Panc1 (cell line): ENCODE results near the gene TMEM266. TPM values are rescaled to one million over a fixed set of nuclear protein-coding genes. Genes with fewer than 3 reads are reported as not detected.

ENCODE experiments used
- ATAC-seq: fragments of 200-7000 bp; cut with Tn5 transposase; 2 replicates; pipeline ENCODE4 v1.9.1; 2020; ENCODE audit warnings: mild to moderate bottlenecking, moderate library complexity
- BruUV-seq: library from RNA; stranded (reverse); fragments of 400-500 nt; replicated peaks from 2 replicates; lab custom pipeline; 2021; lab: Mats Ljungman, UMichigan
- CTCF ChIA-PET: fragments of 300-600 bp; sonication (Branson Sonifier 250); formaldehyde crosslinking; loops from one replicate; lab custom pipeline; 2022; ENCODE audit warnings: antibody characterized with exemption; lab: Charles Lee
- POLR2A ChIA-PET: fragments of 300-600 bp; sonication (Branson Sonifier 250); formaldehyde crosslinking; loops from one replicate; lab custom pipeline; 2022; ENCODE audit warnings: antibody characterized with exemption; lab: Charles Lee
- DNase-seq: peaks from one replicate; pipeline ENCODE4 v3.0.0-alpha.2; 2010; ENCODE audit warnings: low read depth, low spot score
- H3K27ac ChIP-seq: 2 replicates; pipeline ENCODE4 v1.5.1; 2011; ENCODE audit warnings: mild to moderate bottlenecking, low read length, inconsistent platforms
- H3K27me3 ChIP-seq: fragments of 200-500 bp; sonication (Bioruptor generic); 2 replicates; pipeline ENCODE4 v1.6.0; 2014; ENCODE audit warnings: low read length, inconsistent platforms; ENCODE audit not compliant: control insufficient read depth, insufficient read depth
- H3K36me3 ChIP-seq: fragments of 200-500 bp; sonication (Bioruptor generic); 2 replicates; pipeline ENCODE4 v1.5.1; 2014; ENCODE audit warnings: inconsistent platforms, mild to moderate bottlenecking, low read length, moderate library complexity; ENCODE audit not compliant: control insufficient read depth, insufficient read depth
- H3K4me1 ChIP-seq: 2 replicates; pipeline ENCODE4 v1.5.1; 2011; ENCODE audit warnings: inconsistent platforms, mild to moderate bottlenecking, low read length, moderate library complexity; ENCODE audit not compliant: control insufficient read depth, insufficient read depth
- H3K4me3 ChIP-seq, 2 experiments: 2 replicates each; pipeline ENCODE4 v1.5.1; 2011 to 2012; ENCODE audit warnings: low read depth in 2 of 2, low read length in 2 of 2, mild to moderate bottlenecking in 2 of 2, inconsistent platforms in 1 of 2, moderate library complexity in 1 of 2
- H3K9me3 ChIP-seq: fragments of 200-500 bp; sonication (Bioruptor generic); 2 replicates; pipeline ENCODE4 v1.5.1; 2014; ENCODE audit warnings: low read depth, mild to moderate bottlenecking, inconsistent platforms, low read length, moderate library complexity; ENCODE audit not compliant: control insufficient read depth, insufficient read depth
- POLR2AphosphoS5 ChIP-seq: IDR thresholded peaks from 2 replicates; pipeline ENCODE4 v1.6.1; 2012; ENCODE audit warnings: mild to moderate bottlenecking, low read depth, low read length, moderate library complexity
- SIN3A ChIP-seq: IDR thresholded peaks from 2 replicates; pipeline ENCODE4 v1.6.1; 2012; ENCODE audit warnings: low read depth, mild to moderate bottlenecking, low read length, moderate library complexity, borderline replicate concordance; ENCODE audit not compliant: insufficient read depth
- TCF7L2 ChIP-seq: IDR thresholded peaks from 2 replicates; pipeline ENCODE4 v1.6.1; 2011; ENCODE audit warnings: mild to moderate bottlenecking, low read depth, low read length, inconsistent platforms
- in situ Hi-C: cut with HindIII; loops from 2 replicates; pipeline ENCODE4 v1.10.0; 2016; ENCODE audit warnings: low sequenced_read_pairs, low pct_unique_long_range_greater_than_20kb
- intact Hi-C: fragments of 100-400 bp; cut with micrococcal nuclease; formaldehyde crosslinking; loops from one replicate; pipeline ENCODE4 v1.10.0; 2022; ENCODE audit not compliant: unreplicated experiment
- total RNA-seq: library from RNA; stranded (reverse); gene quantifications from one replicate; pipeline ENCODE4 v1.2.1, GENCODE V29; 2021; ENCODE audit not compliant: unreplicated experiment
- TF ChIP-seq, protein P1 (sequence below), 2 experiments: IDR thresholded peaks; 2 replicates each; pipeline ENCODE4 v1.6.1; 2011 to 2012; ENCODE audit warnings: low read depth in 2 of 2, control low read depth in 1 of 2, low read length in 1 of 2, mild to moderate bottlenecking in 1 of 2, moderate library complexity in 1 of 2; ENCODE audit not compliant: insufficient read depth in 1 of 2
- TF ChIP-seq, protein P2 (sequence below): fragments of 450-650 bp; IDR thresholded peaks from 2 replicates; pipeline ENCODE4 v1.5.1; 2017; ENCODE audit warnings: mild to moderate bottlenecking

The TMEM266 gene
- total RNA-seq, 1 experiment from 2014 or later, result 0.21 TPM

DNA sequence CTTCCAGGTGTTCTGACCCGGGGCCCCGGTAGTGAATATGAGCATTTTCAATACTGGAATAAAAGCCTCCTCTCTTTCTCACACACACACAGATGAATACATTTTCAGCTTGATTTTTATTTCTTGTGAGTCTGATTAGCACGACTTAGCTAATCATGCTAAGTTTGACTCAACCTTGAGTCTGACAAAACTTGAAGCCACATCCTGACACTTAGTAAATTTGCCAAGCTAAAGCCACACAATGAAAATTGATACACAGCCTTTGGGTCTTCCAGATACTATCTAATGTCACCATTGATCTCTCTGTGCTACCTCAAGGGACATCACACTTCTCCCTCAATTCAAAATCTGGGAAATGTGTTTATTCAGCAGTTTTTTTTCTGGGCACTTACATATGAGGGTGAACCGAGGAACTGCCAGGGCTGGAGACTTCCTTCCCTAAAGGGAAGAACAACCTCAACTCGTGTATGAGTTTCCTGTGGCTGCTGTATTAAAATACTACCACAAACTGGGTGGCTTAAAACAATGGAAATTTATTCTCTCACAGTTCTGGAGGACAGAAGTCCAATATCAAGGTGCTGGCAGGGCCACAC lies 18.6 kb downstream of the TMEM266 start:
- H3K36me3 ChIP-seq, result no peaks in the 10 kb centered on the region
- in situ Hi-C loops, result no loop called here
- ATAC-seq, result no peak
- POLR2A ChIA-PET, result no interaction called here
- no peaks in the 10 kb centered on the region for H3K4me1 ChIP-seq
- no peak overlapping the region for H3K27ac ChIP-seq
- H3K9me3 ChIP-seq, result no peaks in the 10 kb centered on the region
- intact Hi-C loops, result no loop called here
- H3K4me3 ChIP-seq, result no peak overlapping the region
- H3K27me3 ChIP-seq, result peaks cover 3% of the 10 kb centered on the region; the same call in 1 of the 2 replicates
- no TSS peak for BruUV-seq
- CTCF ChIA-PET, result no interaction called here
- DNase-seq, result no peak
- TF ChIP-seq POLR2AphosphoS5, result no peak
- TF ChIP-seq, protein P1, sequence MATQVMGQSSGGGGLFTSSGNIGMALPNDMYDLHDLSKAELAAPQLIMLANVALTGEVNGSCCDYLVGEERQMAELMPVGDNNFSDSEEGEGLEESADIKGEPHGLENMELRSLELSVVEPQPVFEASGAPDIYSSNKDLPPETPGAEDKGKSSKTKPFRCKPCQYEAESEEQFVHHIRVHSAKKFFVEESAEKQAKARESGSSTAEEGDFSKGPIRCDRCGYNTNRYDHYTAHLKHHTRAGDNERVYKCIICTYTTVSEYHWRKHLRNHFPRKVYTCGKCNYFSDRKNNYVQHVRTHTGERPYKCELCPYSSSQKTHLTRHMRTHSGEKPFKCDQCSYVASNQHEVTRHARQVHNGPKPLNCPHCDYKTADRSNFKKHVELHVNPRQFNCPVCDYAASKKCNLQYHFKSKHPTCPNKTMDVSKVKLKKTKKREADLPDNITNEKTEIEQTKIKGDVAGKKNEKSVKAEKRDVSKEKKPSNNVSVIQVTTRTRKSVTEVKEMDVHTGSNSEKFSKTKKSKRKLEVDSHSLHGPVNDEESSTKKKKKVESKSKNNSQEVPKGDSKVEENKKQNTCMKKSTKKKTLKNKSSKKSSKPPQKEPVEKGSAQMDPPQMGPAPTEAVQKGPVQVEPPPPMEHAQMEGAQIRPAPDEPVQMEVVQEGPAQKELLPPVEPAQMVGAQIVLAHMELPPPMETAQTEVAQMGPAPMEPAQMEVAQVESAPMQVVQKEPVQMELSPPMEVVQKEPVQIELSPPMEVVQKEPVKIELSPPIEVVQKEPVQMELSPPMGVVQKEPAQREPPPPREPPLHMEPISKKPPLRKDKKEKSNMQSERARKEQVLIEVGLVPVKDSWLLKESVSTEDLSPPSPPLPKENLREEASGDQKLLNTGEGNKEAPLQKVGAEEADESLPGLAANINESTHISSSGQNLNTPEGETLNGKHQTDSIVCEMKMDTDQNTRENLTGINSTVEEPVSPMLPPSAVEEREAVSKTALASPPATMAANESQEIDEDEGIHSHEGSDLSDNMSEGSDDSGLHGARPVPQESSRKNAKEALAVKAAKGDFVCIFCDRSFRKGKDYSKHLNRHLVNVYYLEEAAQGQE (IDR thresholded peaks at IDR 0.05; ENCODE audit: insufficient read depth in 1 of 2, low read depth in 2 of 2, low read length in 1 of 2), result no peak
- TF ChIP-seq, protein P2, sequence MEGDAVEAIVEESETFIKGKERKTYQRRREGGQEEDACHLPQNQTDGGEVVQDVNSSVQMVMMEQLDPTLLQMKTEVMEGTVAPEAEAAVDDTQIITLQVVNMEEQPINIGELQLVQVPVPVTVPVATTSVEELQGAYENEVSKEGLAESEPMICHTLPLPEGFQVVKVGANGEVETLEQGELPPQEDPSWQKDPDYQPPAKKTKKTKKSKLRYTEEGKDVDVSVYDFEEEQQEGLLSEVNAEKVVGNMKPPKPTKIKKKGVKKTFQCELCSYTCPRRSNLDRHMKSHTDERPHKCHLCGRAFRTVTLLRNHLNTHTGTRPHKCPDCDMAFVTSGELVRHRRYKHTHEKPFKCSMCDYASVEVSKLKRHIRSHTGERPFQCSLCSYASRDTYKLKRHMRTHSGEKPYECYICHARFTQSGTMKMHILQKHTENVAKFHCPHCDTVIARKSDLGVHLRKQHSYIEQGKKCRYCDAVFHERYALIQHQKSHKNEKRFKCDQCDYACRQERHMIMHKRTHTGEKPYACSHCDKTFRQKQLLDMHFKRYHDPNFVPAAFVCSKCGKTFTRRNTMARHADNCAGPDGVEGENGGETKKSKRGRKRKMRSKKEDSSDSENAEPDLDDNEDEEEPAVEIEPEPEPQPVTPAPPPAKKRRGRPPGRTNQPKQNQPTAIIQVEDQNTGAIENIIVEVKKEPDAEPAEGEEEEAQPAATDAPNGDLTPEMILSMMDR, result no peak
- no peak for TF ChIP-seq SIN3A
- no peak for TF ChIP-seq TCF7L2

DNA sequence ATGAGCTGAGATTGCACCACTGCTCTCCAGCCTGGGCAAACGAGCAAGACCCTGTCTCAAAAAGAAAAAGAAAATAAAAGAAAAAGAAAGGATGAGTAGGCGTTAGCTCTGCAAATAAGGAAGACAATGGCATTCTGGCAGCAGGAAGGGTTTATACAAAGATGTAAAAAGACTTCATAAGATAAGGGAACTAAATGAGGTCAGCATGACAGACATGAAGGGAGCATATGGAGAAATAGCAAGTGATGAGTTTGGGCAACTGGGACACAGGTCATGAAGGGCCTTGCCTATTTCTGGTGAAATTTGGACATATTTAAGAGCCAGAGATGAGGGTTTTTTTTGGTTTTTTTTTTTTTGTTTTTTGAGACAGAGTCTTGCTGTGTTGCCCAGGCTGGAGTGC lies 24.5 kb downstream of the TMEM266 start:
- no peaks in the 10 kb centered on the region for H3K9me3 ChIP-seq
- peaks cover 5% of the 10 kb centered on the region; the same call in 1 of the 2 replicates for H3K27me3 ChIP-seq
- no TSS peak for BruUV-seq
- H3K4me3 ChIP-seq, result no peak overlapping the region
- intact Hi-C loops (no loop called here), in situ Hi-C loops (no loop called here)
- H3K4me1 ChIP-seq, result no peaks in the 10 kb centered on the region
- no peaks in the 10 kb centered on the region for H3K36me3 ChIP-seq
- TF ChIP-seq TCF7L2, result no peak
- TF ChIP-seq, protein P1 (IDR thresholded peaks at IDR 0.05; ENCODE audit: insufficient read depth in 1 of 2, low read depth in 2 of 2, low read length in 1 of 2), result no peak
- TF ChIP-seq POLR2AphosphoS5, result no peak
- TF ChIP-seq SIN3A, result no peak
- TF ChIP-seq, protein P2, result no peak
- POLR2A ChIA-PET, result interaction anchor here (0.7 kb wide), 1 partner anchor 64 kb away, joined by 6 read pairs; no protein-coding TSS in a partner anchor
- CTCF ChIA-PET, result no interaction called here
- H3K27ac ChIP-seq, result no peak overlapping the region
- DNase-seq, result no peak
- ATAC-seq, result no peak
